Memory B cell (primary cell): ENCODE measurements around the gene ABCB6.
"Not testable (repeated sequence)": the region's sequence is repeated elsewhere in the genome, so short reads cannot be mapped to it uniquely, and the experiment has no call there.

Source experiments
- ATAC-seq: fragments of 150-1000 bp; cut with Tn5 transposase; 2 replicates; pipeline ENCODE4 v1.10.0; 2021; ENCODE audit warnings: low read depth, mild to moderate bottlenecking, moderate library complexity
- DNase-seq, 2 donors: peaks; one replicate each; pipeline ENCODE4 v3.0.0; 2022; ENCODE audit warnings: low spot score in 2 of 2
- H3K27ac Mint-ChIP-seq: one replicate; pipeline ENCODE4 v1.8.0; 2022; ENCODE audit warnings: mild to moderate bottlenecking, moderate library complexity, mixed read lengths
- H3K27me3 Mint-ChIP-seq: one replicate; pipeline ENCODE4 v1.8.0; 2022; ENCODE audit warnings: mixed read lengths
- H3K36me3 Mint-ChIP-seq: one replicate; pipeline ENCODE4 v1.8.0; 2022; ENCODE audit warnings: mild to moderate bottlenecking, mixed read lengths
- H3K4me1 Mint-ChIP-seq: one replicate; pipeline ENCODE4 v1.8.0; 2022; ENCODE audit warnings: mixed read lengths
- H3K4me3 Mint-ChIP-seq: one replicate; pipeline ENCODE4 v1.8.0; 2022; ENCODE audit warnings: mild to moderate bottlenecking, moderate library complexity, mixed read lengths
- H3K9me3 Mint-ChIP-seq: one replicate; pipeline ENCODE4 v1.8.0; 2022; ENCODE audit warnings: mixed read lengths

Gene ABCB6

DNA sequence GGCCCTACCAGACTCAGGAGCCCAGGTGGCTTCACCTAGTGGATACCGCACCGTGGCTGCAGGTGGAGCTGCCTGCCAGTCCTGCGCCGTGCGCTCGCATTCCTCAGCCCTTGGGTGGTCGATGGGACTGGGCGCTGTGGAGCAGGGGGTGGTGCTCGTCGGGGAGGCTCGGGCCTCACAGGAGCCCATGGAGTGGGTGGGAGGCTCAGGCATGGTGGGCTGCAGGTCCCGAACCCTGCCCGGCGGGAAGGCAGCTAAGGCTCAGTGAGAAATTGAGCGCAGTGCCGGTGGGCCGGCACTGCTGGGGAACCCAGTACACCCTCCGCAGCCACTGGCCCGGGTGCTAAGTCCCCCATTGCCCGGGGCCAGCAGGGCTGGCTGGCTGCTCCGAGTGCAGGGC, 17.4 kb downstream of the ABCB6 start:
- H3K9me3 Mint-ChIP-seq, H3K4me1 Mint-ChIP-seq, H3K27ac Mint-ChIP-seq, H3K4me3 Mint-ChIP-seq, H3K36me3 Mint-ChIP-seq, H3K27me3 Mint-ChIP-seq, DNase-seq, ATAC-seq: not testable (repeated sequence)

- ATAC-seq, H3K4me1 Mint-ChIP-seq, DNase-seq, H3K27ac Mint-ChIP-seq, H3K36me3 Mint-ChIP-seq, H3K4me3 Mint-ChIP-seq, H3K27me3 Mint-ChIP-seq, H3K9me3 Mint-ChIP-seq: not testable (repeated sequence)
Observed at GRCh38 chr2:219200502-219201326, 18.0 kb downstream of the ABCB6 start.

- peaks cover 11% of the 10 kb centered on the region for H3K27me3 Mint-ChIP-seq
- no peak for ATAC-seq
- no peak for DNase-seq
- H3K4me3 Mint-ChIP-seq = no peak overlapping the region
- H3K4me1 Mint-ChIP-seq = no peaks in the 10 kb centered on the region
- H3K9me3 Mint-ChIP-seq = no peaks in the 10 kb centered on the region
- no peak overlapping the region for H3K27ac Mint-ChIP-seq
- H3K36me3 Mint-ChIP-seq = no peaks in the 10 kb centered on the region
Observed at GRCh38 chr2:219199470-219200211, 19.1 kb downstream of the ABCB6 start.

DNA sequence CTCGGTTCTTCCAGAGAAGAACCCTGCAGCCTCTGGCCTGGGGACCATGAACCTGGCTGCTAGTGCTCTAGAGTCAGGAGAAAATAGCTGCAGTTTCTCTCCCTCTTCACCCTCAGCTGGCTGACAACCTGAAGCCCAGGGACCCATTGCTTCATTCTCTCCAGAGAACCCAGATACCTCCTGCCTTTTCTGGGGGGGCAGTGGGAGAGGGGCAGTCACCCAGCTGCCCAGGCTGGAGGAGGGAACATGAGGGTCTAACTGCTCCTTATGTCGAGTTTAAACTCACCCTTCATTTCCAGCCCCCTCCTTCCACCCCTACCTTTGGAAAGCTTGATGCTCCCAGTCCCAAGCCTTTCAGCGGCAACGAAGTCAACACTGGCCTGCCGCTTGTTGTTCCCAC, 19.8 kb downstream of the ABCB6 start:
- no peak for ATAC-seq
- H3K27ac Mint-ChIP-seq = no peak overlapping the region
- H3K27me3 Mint-ChIP-seq = peaks cover 11% of the 10 kb centered on the region
- no peaks in the 10 kb centered on the region for H3K4me1 Mint-ChIP-seq
- H3K36me3 Mint-ChIP-seq = no peaks in the 10 kb centered on the region
- no peak overlapping the region for H3K4me3 Mint-ChIP-seq
- DNase-seq = no peak
- no peaks in the 10 kb centered on the region for H3K9me3 Mint-ChIP-seq

GRCh38 chr2:219197388-219197787, 21.4 kb downstream of the ABCB6 start:
- no peak overlapping the region for H3K4me3 Mint-ChIP-seq
- H3K9me3 Mint-ChIP-seq = no peaks in the 10 kb centered on the region
- DNase-seq = no peak
- H3K27me3 Mint-ChIP-seq = peaks cover 11% of the 10 kb centered on the region
- no peak for ATAC-seq
- H3K4me1 Mint-ChIP-seq = no peaks in the 10 kb centered on the region
- no peak overlapping the region for H3K27ac Mint-ChIP-seq
- H3K36me3 Mint-ChIP-seq = no peaks in the 10 kb centered on the region

DNA sequence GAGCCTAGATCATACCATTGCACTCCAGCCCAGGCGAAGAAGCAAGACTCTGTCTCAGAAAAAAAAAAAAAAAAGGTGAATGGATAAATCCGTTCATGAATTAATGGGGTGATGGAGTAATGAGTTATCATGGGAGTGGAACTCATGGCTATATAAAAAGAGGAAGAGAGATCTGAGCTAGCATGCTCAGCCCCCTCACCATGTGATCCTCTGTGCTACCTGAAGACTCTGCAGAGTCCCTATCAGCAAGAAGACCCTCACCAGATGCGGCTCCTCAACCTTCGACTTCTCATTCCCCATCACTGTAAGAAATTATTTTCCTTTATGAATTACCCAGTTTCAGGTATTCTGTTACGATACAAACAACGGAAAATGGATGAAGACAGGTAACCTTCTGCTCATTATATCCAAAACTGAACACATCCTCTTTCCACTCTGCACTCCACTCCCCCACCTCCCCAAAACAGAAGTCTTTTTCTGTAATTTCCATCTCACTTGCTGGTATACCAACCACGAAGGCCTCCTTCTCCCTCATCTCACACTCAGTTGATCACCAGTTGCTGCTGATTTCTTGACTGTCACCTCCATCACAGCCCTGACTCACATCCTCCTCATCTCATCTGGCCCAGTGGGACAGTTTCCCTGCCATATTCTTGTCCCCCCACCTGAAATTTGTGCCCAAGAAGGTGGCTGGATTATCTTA, 31.9 kb downstream of the ABCB6 start:
- Mint-ChIP-seq H3K36me3 (peaks cover 10% of the 10 kb centered on the region), H3K4me1 (peaks cover 12% of the 10 kb centered on the region), H3K4me3 (no peak overlapping the region), H3K27me3 (no peaks in the 10 kb centered on the region), H3K9me3 (no peaks in the 10 kb centered on the region), H3K27ac (peak overlapping the region; percentile 18)
- DNase-seq (no peak), ATAC-seq (peak; percentile 80)

DNA sequence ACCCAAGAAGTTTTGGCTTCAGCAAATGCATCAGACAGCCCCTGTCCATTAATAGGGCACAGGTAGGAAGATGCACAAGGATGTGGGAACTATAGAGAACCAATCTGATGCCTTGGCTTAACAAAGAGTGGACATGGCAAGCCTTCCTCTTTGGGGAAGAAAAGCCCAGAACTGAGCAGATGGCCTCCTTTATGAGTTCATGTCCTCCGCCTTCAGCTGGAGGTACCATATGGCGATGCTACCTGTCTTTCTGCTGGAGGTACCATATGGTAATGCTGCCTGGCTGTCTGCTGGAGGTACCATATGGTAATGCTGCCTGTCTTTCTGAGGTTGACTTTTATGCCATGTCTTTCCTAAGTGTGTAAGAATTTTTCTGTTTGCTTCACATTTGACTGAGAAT, 34.6 kb downstream of the ABCB6 start:
- peaks cover 19% of the 10 kb centered on the region for H3K36me3 Mint-ChIP-seq
- ATAC-seq = no peak
- peaks cover 15% of the 10 kb centered on the region for H3K4me1 Mint-ChIP-seq
- H3K4me3 Mint-ChIP-seq = no peak overlapping the region
- H3K27ac Mint-ChIP-seq = peak overlapping the region; percentile 14
- no peaks in the 10 kb centered on the region for H3K9me3 Mint-ChIP-seq
- no peak for DNase-seq
- H3K27me3 Mint-ChIP-seq = no peaks in the 10 kb centered on the region

GRCh38 chr2:219183151-219183772, 35.5 kb downstream of the ABCB6 start:
- H3K27ac Mint-ChIP-seq = peak overlapping the region; percentile 53
- H3K9me3 Mint-ChIP-seq = no peaks in the 10 kb centered on the region
- ATAC-seq (no peak), DNase-seq (no peak)
- H3K36me3 Mint-ChIP-seq = peaks cover 19% of the 10 kb centered on the region
- no peaks in the 10 kb centered on the region for H3K27me3 Mint-ChIP-seq
- H3K4me1 Mint-ChIP-seq = peaks cover 20% of the 10 kb centered on the region
- H3K4me3 Mint-ChIP-seq = no peak overlapping the region

- peaks cover 22% of the 10 kb centered on the region for H3K4me1 Mint-ChIP-seq
- no peaks in the 10 kb centered on the region for H3K9me3 Mint-ChIP-seq
- H3K27me3 Mint-ChIP-seq = no peaks in the 10 kb centered on the region
- no peak overlapping the region for H3K4me3 Mint-ChIP-seq
- peak overlapping the region; percentile 53 for H3K27ac Mint-ChIP-seq
- H3K36me3 Mint-ChIP-seq = peaks cover 19% of the 10 kb centered on the region
- no peak for ATAC-seq
- DNase-seq = no peak
Observed at GRCh38 chr2:219182331-219183150, 36.2 kb downstream of the ABCB6 start.

- Mint-ChIP-seq H3K27me3 (no peaks in the 10 kb centered on the region), H3K4me1 (peaks cover 18% of the 10 kb centered on the region), H3K27ac (no peak overlapping the region), H3K9me3 (no peaks in the 10 kb centered on the region), H3K4me3 (no peak overlapping the region), H3K36me3 (peaks cover 18% of the 10 kb centered on the region)
- no peak for ATAC-seq
- DNase-seq = no peak
Observed at GRCh38 chr2:219181531-219181930, 37.2 kb downstream of the ABCB6 start.

DNA sequence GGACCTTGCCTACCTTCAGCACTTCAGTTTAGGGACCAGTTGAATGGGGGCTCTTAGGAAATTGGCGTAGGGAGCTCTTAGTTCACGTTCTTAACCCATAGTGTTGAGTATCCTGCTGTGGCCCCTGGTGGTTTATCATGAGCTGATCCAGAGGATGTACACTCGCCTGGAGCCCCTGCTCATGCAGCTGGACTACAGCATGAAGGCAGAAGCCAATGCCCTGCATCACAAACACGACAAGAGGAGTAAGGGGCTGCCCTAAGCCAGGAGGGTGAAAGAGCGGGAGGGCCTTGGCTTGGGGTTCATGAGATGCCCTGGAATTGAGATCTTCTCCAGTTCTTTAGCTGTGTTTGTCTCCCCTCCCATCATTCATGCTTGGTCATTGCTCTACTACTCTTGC, 37.8 kb downstream of the ABCB6 start:
- Mint-ChIP-seq H3K27me3 (no peaks in the 10 kb centered on the region), H3K4me3 (no peak overlapping the region), H3K27ac (peak overlapping the region; percentile 31), H3K36me3 (peaks cover 18% of the 10 kb centered on the region), H3K4me1 (peaks cover 19% of the 10 kb centered on the region), H3K9me3 (no peaks in the 10 kb centered on the region)
- ATAC-seq (no peak), DNase-seq (no peak)

DNA sequence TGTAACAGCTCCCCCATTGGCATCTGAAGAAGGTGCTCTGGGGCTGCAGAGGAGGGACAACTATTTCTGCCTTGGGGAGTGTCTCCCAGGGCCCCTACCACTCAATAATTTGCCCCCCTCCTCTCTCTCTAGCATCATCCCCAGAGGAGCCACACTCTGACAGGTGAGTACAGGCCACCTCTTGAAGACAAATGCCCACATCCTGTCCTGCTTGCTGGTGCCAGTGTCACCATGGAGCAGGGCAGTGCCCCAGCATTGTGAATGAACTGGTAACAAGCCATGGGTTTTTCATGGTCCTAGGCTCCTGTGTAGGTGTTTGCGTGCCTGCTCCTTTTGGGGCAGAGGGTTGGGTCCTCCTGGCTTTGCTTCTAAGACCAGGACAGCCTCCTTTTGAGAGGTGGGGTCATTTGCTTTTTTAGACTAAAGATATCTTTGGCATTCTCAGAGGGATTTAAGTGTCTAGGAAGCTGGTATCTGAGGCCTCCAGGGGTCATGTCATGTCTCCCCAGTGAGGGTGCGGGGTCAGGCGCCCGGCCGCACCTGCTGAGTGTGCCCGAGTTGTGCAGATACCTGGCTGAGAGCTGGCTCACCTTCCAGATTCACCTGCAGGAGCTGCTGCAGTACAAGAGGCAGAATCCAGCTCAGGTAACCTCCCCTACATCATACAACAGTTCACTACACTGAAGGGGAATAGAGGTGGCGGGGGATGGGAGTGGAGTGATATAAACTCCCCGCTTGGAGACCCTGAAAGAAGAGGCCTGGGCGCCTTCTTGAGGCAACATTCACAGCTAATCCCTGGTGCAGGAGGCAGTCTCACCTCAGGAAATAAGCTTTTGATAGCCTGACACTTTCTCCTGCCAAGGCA, 38.9 kb downstream of the ABCB6 start:
- ATAC-seq (no peak), DNase-seq (no peak)
- H3K27ac Mint-ChIP-seq = no peak overlapping the region
- no peaks in the 10 kb centered on the region for H3K27me3 Mint-ChIP-seq
- peaks cover 16% of the 10 kb centered on the region for H3K36me3 Mint-ChIP-seq
- H3K4me3 Mint-ChIP-seq = peak overlapping the region; percentile 88
- no peaks in the 10 kb centered on the region for H3K9me3 Mint-ChIP-seq
- H3K4me1 Mint-ChIP-seq = peaks cover 20% of the 10 kb centered on the region
